ENCODE data around the gene COL9A2. TPM values are rescaled to one million over a fixed set of nuclear protein-coding genes. Genes with fewer than 3 reads are reported as not detected.
A peak's percentile ranks its signal among the peaks of the same experiment; 100 is the strongest.

Gene COL9A2
- total RNA-seq, 2 donors from 2014 or later: 4.0 to 6.5 TPM

- Histone ChIP-seq H3K4me1 (peaks cover 18% of the 10 kb centered on the region), H3K27ac (no peak overlapping the region), H3K4me3 (peak overlapping the region; percentile 43), H3K36me3 (no peaks in the 10 kb centered on the region), H3K9ac (ENCODE audit: low read depth in 2 of 2, low read length in 2 of 2) (no peak overlapping the region), H3K9me3 (no peaks in the 10 kb centered on the region), H3K27me3 (peaks cover 31% of the 10 kb centered on the region)
- DNase-seq: no peak
- intact Hi-C loops (cut with DNase I): no loop called here
- no peak for TF ChIP-seq CTCF (IDR thresholded peaks at IDR 0.05)
These were observed 448 bp upstream of the COL9A2 start for GRCh38 chr1:40317394-40318074.

DNA sequence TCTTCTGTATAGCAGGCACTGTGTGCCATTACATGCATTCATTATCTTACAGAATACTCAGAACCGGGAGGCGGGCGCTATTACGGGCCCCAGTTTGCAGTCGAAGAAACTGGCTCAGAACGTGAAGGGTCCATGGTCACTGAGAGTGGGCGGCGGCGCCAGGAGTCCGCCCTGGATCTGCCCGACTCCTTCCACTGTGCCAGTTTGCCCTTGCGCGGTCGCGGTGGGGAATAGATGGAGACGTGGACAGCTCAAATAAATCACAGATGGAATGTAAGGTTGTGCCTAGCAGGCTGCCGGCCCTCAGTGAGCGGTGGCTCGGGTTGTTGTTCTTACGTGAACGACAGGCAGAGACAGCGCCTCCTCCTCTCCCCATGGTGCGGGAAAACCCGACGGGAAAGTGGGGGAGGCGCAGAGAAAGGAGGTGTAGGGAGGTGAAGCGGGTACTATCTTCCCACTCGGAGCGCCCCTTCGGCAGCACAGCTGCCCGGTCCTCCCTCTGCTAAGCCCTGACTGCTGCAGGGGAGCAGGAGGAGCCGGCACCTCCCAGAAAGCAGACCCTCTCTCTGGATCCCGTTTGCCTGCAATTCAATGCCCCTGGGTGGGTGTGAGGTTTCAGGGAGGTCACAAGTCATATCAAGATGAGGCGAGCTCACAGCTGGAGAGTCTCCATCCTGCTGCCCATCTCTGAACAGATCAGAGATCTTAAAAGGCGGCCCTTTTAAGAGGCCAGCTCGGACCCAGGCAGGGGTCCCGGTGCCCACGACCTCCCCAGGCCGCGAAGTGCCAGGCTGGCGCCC, 1.1 kb downstream of the COL9A2 start:
- Histone ChIP-seq H3K27ac (no peak overlapping the region), H3K9me3 (no peaks in the 10 kb centered on the region), H3K27me3 (peaks cover 31% of the 10 kb centered on the region), H3K4me1 (peaks cover 19% of the 10 kb centered on the region), H3K4me3 (peak overlapping the region; percentile 43), H3K9ac (ENCODE audit: low read depth in 2 of 2, low read length in 2 of 2) (peak overlapping the region; percentile 21 to 60), H3K36me3 (no peaks in the 10 kb centered on the region)
- no peak for TF ChIP-seq CTCF (IDR thresholded peaks at IDR 0.05)
- DNase-seq: no peak
- intact Hi-C loops (cut with DNase I): no loop called here

GRCh38 chr1:40315239-40315794, 1.8 kb downstream of the COL9A2 start:
- intact Hi-C loops (cut with DNase I): no loop called here
- no peaks in the 10 kb centered on the region for H3K36me3 ChIP-seq
- H3K4me1 ChIP-seq: peaks cover 19% of the 10 kb centered on the region
- DNase-seq: peak; percentile 84
- no peaks in the 10 kb centered on the region for H3K9me3 ChIP-seq
- H3K9ac ChIP-seq (ENCODE audit: low read depth in 2 of 2, low read length in 2 of 2): peak overlapping the region; percentile 21 to 32
- H3K27ac ChIP-seq: no peak overlapping the region
- TF ChIP-seq CTCF (IDR thresholded peaks at IDR 0.05): peak; percentile 96
- H3K4me3 ChIP-seq: peak overlapping the region; percentile 43
- peaks cover 31% of the 10 kb centered on the region for H3K27me3 ChIP-seq

DNA sequence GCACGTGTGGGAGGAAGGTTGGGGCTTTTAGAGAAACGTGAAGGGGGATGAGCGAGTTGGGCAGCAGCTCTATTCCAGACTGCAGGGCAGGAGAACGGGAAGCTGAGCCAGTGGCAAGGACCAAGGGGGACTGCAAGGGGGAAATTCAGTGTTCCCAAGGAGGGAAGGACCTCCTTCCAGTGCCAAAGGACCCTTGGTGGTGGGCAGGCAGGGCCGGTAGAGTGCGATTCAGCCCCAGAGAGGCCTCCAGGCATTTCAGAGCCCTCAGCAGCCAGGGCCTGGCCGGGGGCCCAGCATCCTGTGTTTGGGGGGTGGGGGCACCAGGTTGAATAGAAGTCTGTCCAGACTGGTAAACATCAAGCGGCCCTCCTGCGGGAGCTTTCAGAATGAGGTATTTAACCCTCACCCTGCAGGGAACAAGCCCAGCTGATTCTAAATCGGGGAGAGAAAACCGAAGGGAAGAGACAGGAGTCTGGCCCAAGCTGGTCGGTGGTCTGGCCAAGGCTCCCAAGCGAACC, 2.3 kb downstream of the COL9A2 start:
- H3K36me3 ChIP-seq: no peaks in the 10 kb centered on the region
- DNase-seq: no peak
- no peak overlapping the region for H3K27ac ChIP-seq
- H3K9ac ChIP-seq (ENCODE audit: low read depth in 2 of 2, low read length in 2 of 2): peak overlapping the region in 1 of 2 donors; percentile 32
- TF ChIP-seq CTCF (IDR thresholded peaks at IDR 0.05): no peak
- H3K4me1 ChIP-seq: peaks cover 19% of the 10 kb centered on the region
- H3K27me3 ChIP-seq: peaks cover 31% of the 10 kb centered on the region
- no peak overlapping the region for H3K4me3 ChIP-seq
- no peaks in the 10 kb centered on the region for H3K9me3 ChIP-seq
- intact Hi-C loops (cut with DNase I): no loop called here

DNA sequence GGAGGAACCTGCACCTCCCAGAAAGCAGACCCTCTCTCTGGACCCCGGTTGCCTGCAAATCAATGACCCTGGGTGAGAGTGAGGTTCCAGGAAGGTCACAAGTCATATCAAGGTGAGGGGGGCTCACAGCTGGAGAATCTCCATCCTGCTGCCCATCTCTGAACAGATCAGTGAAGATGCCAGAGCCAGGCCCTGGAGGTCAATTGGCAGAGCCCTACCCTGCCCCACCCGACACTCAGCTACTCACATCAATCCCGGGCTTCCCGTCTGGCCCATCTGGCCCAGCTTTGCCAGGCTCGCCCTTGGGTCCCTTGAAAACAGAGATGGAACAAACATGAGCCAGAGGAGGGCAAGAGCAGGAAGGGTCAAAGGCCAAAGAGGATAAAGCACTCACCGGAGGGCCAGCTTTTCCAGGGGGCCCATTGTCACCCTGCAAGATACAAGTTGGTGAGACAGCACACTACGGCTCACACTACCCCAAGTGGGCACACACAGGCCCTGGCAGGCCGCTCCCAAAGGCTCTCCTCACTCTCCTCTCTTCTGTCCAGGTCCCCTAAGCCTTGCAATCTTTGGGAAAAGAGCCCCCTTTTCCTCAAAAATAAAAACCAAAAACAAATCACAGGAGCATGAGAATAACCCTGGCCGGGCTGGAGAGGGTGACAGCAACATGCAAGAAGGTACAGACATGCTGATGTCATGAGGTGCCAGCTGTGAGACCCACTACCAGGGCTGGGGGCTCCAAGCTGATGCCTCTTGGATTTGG, 2.9 kb downstream of the COL9A2 start:
- intact Hi-C loops (cut with DNase I): no loop called here

More for the DNA sequence above, 2.9 kb downstream of the COL9A2 start:
- Histone ChIP-seq H3K36me3 (no peaks in the 10 kb centered on the region), H3K9ac (ENCODE audit: low read depth in 2 of 2, low read length in 2 of 2) (no peak overlapping the region), H3K9me3 (no peaks in the 10 kb centered on the region), H3K4me3 (no peak overlapping the region), H3K4me1 (peaks cover 19% of the 10 kb centered on the region), H3K27ac (no peak overlapping the region), H3K27me3 (peaks cover 31% of the 10 kb centered on the region)
- no peak for TF ChIP-seq CTCF (IDR thresholded peaks at IDR 0.05)
- no peak for DNase-seq
